ENCODE data around the gene MEIKIN. TPM values are rescaled to one million over a fixed set of nuclear protein-coding genes. Genes with fewer than 3 reads are reported as not detected.
"Not testable (repeated sequence)": the region's sequence is repeated elsewhere in the genome, so short reads cannot be mapped to it uniquely, and the experiment has no call there.

The MEIKIN gene
- total and polyA plus RNA-seq, 7 donors, result 0.31 TPM; not detected in 6

DNA sequence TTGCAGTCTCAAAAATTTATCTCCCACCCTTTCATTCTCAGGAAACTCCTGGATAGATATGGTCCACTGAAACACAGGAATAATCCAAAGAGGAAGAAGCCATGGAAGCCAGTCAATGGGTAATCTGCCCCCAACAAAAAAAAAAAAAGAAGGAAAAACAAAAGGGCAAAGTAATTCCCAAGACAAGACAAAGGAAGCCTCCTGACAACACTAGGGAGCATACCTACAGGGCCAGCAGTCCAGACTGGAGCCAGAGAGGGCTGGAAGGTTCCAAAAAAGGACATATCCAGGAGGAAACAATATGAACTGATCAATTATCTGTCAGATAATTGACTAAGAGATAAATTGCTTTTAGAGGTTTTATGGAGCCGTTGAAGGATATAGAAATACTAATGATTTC lies 161.6 kb downstream of the MEIKIN start:
- H3K4me1 ChIP-seq, result peaks cover 0 to 33% (median 25%) of the 10 kb centered on the region in 4 donors
- no peak overlapping the region for H3K4me3 ChIP-seq
- H3K27ac ChIP-seq, result no peak overlapping the region
- intact Hi-C loops (cut with DNase I), result no loop called here
- TF ChIP-seq POLR2AphosphoS5 (IDR thresholded peaks at IDR 0.05) (no peak), POLR2A (IDR thresholded peaks at IDR 0.05) (no peak), EP300 (IDR thresholded peaks at IDR 0.05) (no peak)
- TF ChIP-seq, protein P1, sequence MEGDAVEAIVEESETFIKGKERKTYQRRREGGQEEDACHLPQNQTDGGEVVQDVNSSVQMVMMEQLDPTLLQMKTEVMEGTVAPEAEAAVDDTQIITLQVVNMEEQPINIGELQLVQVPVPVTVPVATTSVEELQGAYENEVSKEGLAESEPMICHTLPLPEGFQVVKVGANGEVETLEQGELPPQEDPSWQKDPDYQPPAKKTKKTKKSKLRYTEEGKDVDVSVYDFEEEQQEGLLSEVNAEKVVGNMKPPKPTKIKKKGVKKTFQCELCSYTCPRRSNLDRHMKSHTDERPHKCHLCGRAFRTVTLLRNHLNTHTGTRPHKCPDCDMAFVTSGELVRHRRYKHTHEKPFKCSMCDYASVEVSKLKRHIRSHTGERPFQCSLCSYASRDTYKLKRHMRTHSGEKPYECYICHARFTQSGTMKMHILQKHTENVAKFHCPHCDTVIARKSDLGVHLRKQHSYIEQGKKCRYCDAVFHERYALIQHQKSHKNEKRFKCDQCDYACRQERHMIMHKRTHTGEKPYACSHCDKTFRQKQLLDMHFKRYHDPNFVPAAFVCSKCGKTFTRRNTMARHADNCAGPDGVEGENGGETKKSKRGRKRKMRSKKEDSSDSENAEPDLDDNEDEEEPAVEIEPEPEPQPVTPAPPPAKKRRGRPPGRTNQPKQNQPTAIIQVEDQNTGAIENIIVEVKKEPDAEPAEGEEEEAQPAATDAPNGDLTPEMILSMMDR (IDR thresholded peaks at IDR 0.05), result no peak
- H3K9me3 ChIP-seq, result no peaks in the 10 kb centered on the region
- H3K27me3 ChIP-seq, result no peaks in the 10 kb centered on the region
- H3K36me3 ChIP-seq, result no peaks in the 10 kb centered on the region
- no peak for DNase-seq
- 92 to 93% methylated on average over 1 of the region's 1 CpG for WGBS, 2 donors

GRCh38 chr5:131783357-131783756 lies 162.1 kb downstream of the MEIKIN start:
- no peak for DNase-seq
- Histone ChIP-seq H3K9me3 (no peaks in the 10 kb centered on the region), H3K4me1 (peaks cover 0 to 33% (median 25%) of the 10 kb centered on the region in 4 donors), H3K27me3 (no peaks in the 10 kb centered on the region), H3K36me3 (no peaks in the 10 kb centered on the region), H3K27ac (no peak overlapping the region), H3K4me3 (no peak overlapping the region)
- WGBS, 2 donors, result 89 to 91% methylated on average over 1 of the region's 1 CpG
- intact Hi-C loops (cut with DNase I), result no loop called here
- TF ChIP-seq POLR2A (IDR thresholded peaks at IDR 0.05) (no peak), EP300 (IDR thresholded peaks at IDR 0.05) (no peak), POLR2AphosphoS5 (IDR thresholded peaks at IDR 0.05) (no peak)
- TF ChIP-seq, protein P1 (IDR thresholded peaks at IDR 0.05), result no peak

DNA sequence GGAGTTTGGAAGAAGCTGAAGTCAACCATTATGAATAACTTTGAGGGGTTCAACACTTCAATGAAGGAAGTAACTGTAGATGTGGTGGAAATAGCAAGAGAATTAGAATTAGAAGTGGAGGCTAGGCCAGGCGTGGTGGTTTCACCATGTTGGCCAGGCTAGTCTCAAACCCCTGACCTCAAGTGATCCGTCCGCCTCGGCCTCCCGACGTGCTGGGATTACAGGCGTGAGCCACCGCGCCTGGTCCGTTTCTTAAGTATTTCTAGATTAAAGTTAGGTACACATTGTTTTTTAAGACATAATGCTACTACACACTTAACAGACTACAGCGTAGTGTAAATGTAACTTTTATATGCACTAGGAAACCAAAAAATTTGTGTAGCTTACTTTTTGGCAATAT lies 162.7 kb downstream of the MEIKIN start:
- H3K4me1 ChIP-seq, result peaks cover 0 to 32% (median 23%) of the 10 kb centered on the region in 4 donors
- WGBS, 2 donors, result 97 to 98% methylated on average over 11 of the region's 11 CpGs
- no peak overlapping the region for H3K4me3 ChIP-seq
- DNase-seq, result no peak
- H3K27me3 ChIP-seq, result no peaks in the 10 kb centered on the region
- TF ChIP-seq, protein P1 (IDR thresholded peaks at IDR 0.05), result no peak
- TF ChIP-seq POLR2A (IDR thresholded peaks at IDR 0.05) (no peak), POLR2AphosphoS5 (IDR thresholded peaks at IDR 0.05) (no peak), EP300 (IDR thresholded peaks at IDR 0.05) (no peak)
- intact Hi-C loops (cut with DNase I), result no loop called here
- H3K9me3 ChIP-seq, result no peaks in the 10 kb centered on the region
- H3K36me3 ChIP-seq, result no peaks in the 10 kb centered on the region
- no peak overlapping the region for H3K27ac ChIP-seq

- intact Hi-C loops (cut with DNase I), result loop anchor here (10.0 kb wide), 1 partner anchor 53 kb away; no protein-coding TSS in a partner anchor
- not testable (repeated sequence) for H3K4me3 ChIP-seq, H3K27me3 ChIP-seq, H3K27ac ChIP-seq, H3K36me3 ChIP-seq, H3K9me3 ChIP-seq, DNase-seq
- H3K4me1 ChIP-seq, result peaks cover 0 to 46% (median 20%) of the 10 kb centered on the region in 4 donors
- WGBS, 2 donors, result 100% methylated on average over 1 of the region's 1 CpG; no CpG with 5 or more reads in 1 of the 2 donors
Measured at GRCh38 chr5:131778141-131778540, 167.3 kb downstream of the MEIKIN start.

- 71 to 80% methylated on average over 1 of the region's 1 CpG for WGBS, 2 donors
- Histone ChIP-seq H3K9me3 (no peaks in the 10 kb centered on the region), H3K4me1 (peaks cover 0 to 63% (median 26%) of the 10 kb centered on the region in 4 donors), H3K36me3 (no peaks in the 10 kb centered on the region), H3K4me3 (no peak overlapping the region), H3K27me3 (no peaks in the 10 kb centered on the region), H3K27ac (no peak overlapping the region)
- no peak for TF ChIP-seq POLR2AphosphoS5 (IDR thresholded peaks at IDR 0.05)
- TF ChIP-seq, protein P1 (IDR thresholded peaks at IDR 0.05), result no peak
- TF ChIP-seq POLR2A (IDR thresholded peaks at IDR 0.05), result no peak
- TF ChIP-seq EP300 (IDR thresholded peaks at IDR 0.05), result no peak
- DNase-seq, result no peak
- intact Hi-C loops (cut with DNase I), result loop anchor here (10.0 kb wide), 1 partner anchor 52 kb away; no protein-coding TSS in a partner anchor
Measured at GRCh38 chr5:131776450-131776849, 169.0 kb downstream of the MEIKIN start.

Measured in sigmoid colon (tissue), 7 donors.